Measurements from ENCODE around the gene CIT.

Gene CIT

GRCh38 chr12:119696943-119697342, 180.2 kb downstream of the CIT start:
- no peak for DNase-seq (ENCODE audit: low spot score)

GRCh38 chr12:119695034-119695433, 182.1 kb downstream of the CIT start:
- DNase-seq (ENCODE audit: low spot score) = no peak

GRCh38 chr12:119694111-119694510, 183.0 kb downstream of the CIT start:
- no peak for DNase-seq (ENCODE audit: low spot score)

- no peak for DNase-seq (ENCODE audit: low spot score)
Observed at GRCh38 chr12:119693511-119693910, 183.6 kb downstream of the CIT start.

- no peak for DNase-seq (ENCODE audit: low spot score)
Observed at GRCh38 chr12:119692997-119693396, 184.1 kb downstream of the CIT start.

GRCh38 chr12:119692410-119692809, 184.7 kb downstream of the CIT start:
- DNase-seq (ENCODE audit: low spot score) = no peak

GRCh38 chr12:119691202-119691810, 185.8 kb downstream of the CIT start:
- no peak for DNase-seq (ENCODE audit: low spot score)

GRCh38 chr12:119689935-119690500, 187.1 kb downstream of the CIT start:
- DNase-seq (ENCODE audit: low spot score) = no peak

- DNase-seq (ENCODE audit: low spot score) = no peak
Observed at GRCh38 chr12:119687879-119688278, 189.2 kb downstream of the CIT start.

GRCh38 chr12:119687406-119687805, 189.7 kb downstream of the CIT start:
- no peak for DNase-seq (ENCODE audit: low spot score)

- no peak for DNase-seq (ENCODE audit: low spot score)
Observed at GRCh38 chr12:119686776-119687175, 190.3 kb downstream of the CIT start.

GRCh38 chr12:119686355-119686754, 190.8 kb downstream of the CIT start:
- DNase-seq (ENCODE audit: low spot score) = no peak

- DNase-seq (ENCODE audit: low spot score) = no peak
Observed at GRCh38 chr12:119685375-119685774, 191.7 kb downstream of the CIT start.

GRCh38 chr12:119684711-119685369, 192.3 kb downstream of the CIT start:
- DNase-seq (ENCODE audit: low spot score) = no peak

GRCh38 chr12:119683816-119684215, 193.3 kb downstream of the CIT start:
- DNase-seq (ENCODE audit: low spot score) = no peak

GRCh38 chr12:119683413-119683812, 193.7 kb downstream of the CIT start:
- DNase-seq (ENCODE audit: low spot score) = no peak

GRCh38 chr12:119682639-119683252, 194.4 kb downstream of the CIT start:
- no peak for DNase-seq (ENCODE audit: low spot score)

- DNase-seq (ENCODE audit: low spot score) = no peak
Observed at GRCh38 chr12:119681728-119682638, 195.1 kb downstream of the CIT start.

- DNase-seq (ENCODE audit: low spot score) = no peak
Observed at GRCh38 chr12:119681111-119681510, 196.0 kb downstream of the CIT start.

GRCh38 chr12:119679490-119679889, 197.6 kb downstream of the CIT start:
- no peak for DNase-seq (ENCODE audit: low spot score)

GRCh38 chr12:119679081-119679480, 198.0 kb downstream of the CIT start:
- DNase-seq (ENCODE audit: low spot score) = no peak

GRCh38 chr12:119678459-119678858, 198.7 kb downstream of the CIT start:
- no peak for DNase-seq (ENCODE audit: low spot score)

Measured in globus pallidus (tissue), 1 donor.